PC-9 (cell line): ENCODE results near the gene HIRA.

Experiments used
- CTCF ChIP-seq: fragments of 200-600 bp; sonication (generic); conservative IDR thresholded peaks from 2 replicates; pipeline ENCODE4 v1.6.1; 2017; ENCODE audit warnings: mixed run types, antibody characterized with exemption, mild to moderate bottlenecking, moderate library complexity
- EZH2 ChIP-seq: fragments of 200-600 bp; sonication (generic); IDR thresholded peaks from 2 replicates; pipeline ENCODE4 v1.8.0; 2017; ENCODE audit warnings: antibody characterized with exemption, low read depth

DNA sequence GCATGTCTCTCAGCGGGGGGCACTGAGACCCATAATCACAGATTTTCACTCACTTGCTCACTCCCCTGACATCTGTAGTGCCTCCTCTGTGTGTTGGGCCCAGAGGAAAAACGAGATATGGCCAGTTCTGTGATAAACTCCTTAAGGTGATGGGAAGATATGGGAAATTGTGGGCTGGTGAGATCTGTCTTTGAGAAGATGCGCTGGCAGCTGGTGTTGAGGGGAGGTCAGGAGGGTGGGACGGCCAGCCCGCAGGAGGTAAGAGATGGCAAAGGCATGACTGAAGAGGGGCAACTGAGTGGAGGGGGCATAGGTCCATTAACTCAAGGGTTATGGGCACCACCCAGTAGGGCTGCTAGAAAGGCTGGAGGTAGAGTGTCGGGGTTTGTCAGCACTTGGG is 79.9 kb downstream of the HIRA start:
- TF ChIP-seq CTCF (no peak), EZH2 (no peak)
